Liver (tissue), 9 donors: ENCODE measurements around the gene RASGRF1. TPM values are rescaled to one million over a fixed set of nuclear protein-coding genes. Genes with fewer than 3 reads are reported as not detected.

Experiments used
- DNase-seq: peaks from one replicate; pipeline ENCODE4 v3.0.0-alpha.2; 2017; ENCODE audit warnings: low spot score
- H3K27ac ChIP-seq, 2 donors: one replicate each; pipeline ENCODE4 v1.7.0; 2013; ENCODE audit warnings: inconsistent platforms in 2 of 2, low read length in 2 of 2, control low read depth in 1 of 2, low read depth in 1 of 2, mild to moderate bottlenecking in 1 of 2
- H3K27me3 ChIP-seq, 4 donors: one replicate each; pipeline versions ENCODE4 v1.6.1 to v1.7.0; 2013; ENCODE audit warnings: low read length in 3 of 4, inconsistent platforms in 1 of 4, mild to moderate bottlenecking in 1 of 4, moderate library complexity in 1 of 4; ENCODE audit not compliant: control insufficient read depth in 4 of 4, insufficient read depth in 4 of 4
- H3K36me3 ChIP-seq, 4 donors: one replicate each; pipeline versions ENCODE4 v1.6.1 to v1.7.0; 2013; ENCODE audit warnings: low read length in 3 of 4, mild to moderate bottlenecking in 3 of 4, low read depth in 1 of 4, moderate library complexity in 1 of 4; ENCODE audit not compliant: control insufficient read depth in 4 of 4, insufficient read depth in 3 of 4
- H3K4me1 ChIP-seq, 4 donors: one replicate each; pipeline versions ENCODE4 v1.6.1 to v1.7.0; 2013; ENCODE audit warnings: low read length in 3 of 4, mild to moderate bottlenecking in 3 of 4, moderate library complexity in 1 of 4; ENCODE audit not compliant: control insufficient read depth in 4 of 4, insufficient read depth in 4 of 4
- H3K4me3 ChIP-seq, 3 donors: one replicate each; pipeline versions ENCODE4 v1.6.1 to v1.7.0; 2013; ENCODE audit warnings: low read length in 3 of 3, control low read depth in 1 of 3, low read depth in 1 of 3, mild to moderate bottlenecking in 1 of 3
- H3K9ac ChIP-seq, 2 donors: one replicate each; pipeline ENCODE4 v1.7.0; 2013; ENCODE audit warnings: low read length in 2 of 2, mild to moderate bottlenecking in 2 of 2, moderate library complexity in 2 of 2, control low read depth in 1 of 2, low read depth in 1 of 2
- H3K9me3 ChIP-seq, 4 donors: one replicate each; pipeline versions ENCODE4 v1.6.1 to v1.7.0; 2013; ENCODE audit warnings: low read length in 3 of 4; ENCODE audit not compliant: control insufficient read depth in 4 of 4
- CTCF ChIP-seq: fragments of 150-350 bp; IDR thresholded peaks from 2 replicates; pipeline ENCODE4 v1.5.1; 2017; ENCODE audit warnings: improper control_type of control experiment, low read depth, low read length; ENCODE audit not compliant: missing input control
- EGR1 ChIP-seq, 2 donors: IDR thresholded peaks; 2 replicates each; pipeline ENCODE4 v1.6.1; 2016 to 2018; ENCODE audit warnings: antibody characterized with exemption in 2 of 2, low read depth in 2 of 2
- FOXA1 ChIP-seq: IDR thresholded peaks from 2 replicates; pipeline ENCODE4 v1.6.1; 2016; ENCODE audit warnings: antibody characterized with exemption
- FOXA2 ChIP-seq: IDR thresholded peaks from 2 replicates; pipeline ENCODE4 v1.6.1; 2016; ENCODE audit warnings: antibody characterized with exemption
- GABPA ChIP-seq, 2 donors: IDR thresholded peaks in 1 of 2; conservative IDR thresholded peaks in 1 of 2; 2 replicates each; pipeline ENCODE4 v1.6.1; 2016; ENCODE audit warnings: antibody characterized with exemption in 2 of 2, mild to moderate bottlenecking in 1 of 2, moderate library complexity in 1 of 2
- HNF4G ChIP-seq: IDR thresholded peaks from 2 replicates; pipeline ENCODE4 v1.6.1; 2016; ENCODE audit warnings: antibody characterized with exemption
- JUND ChIP-seq, 2 donors: IDR thresholded peaks; 2 replicates each; pipeline ENCODE4 v1.6.1; 2016; ENCODE audit warnings: antibody characterized with exemption in 2 of 2
- RAD21 ChIP-seq, 2 donors: IDR thresholded peaks; 2 replicates each; pipeline ENCODE4 v1.6.1; 2016; ENCODE audit warnings: antibody characterized with exemption in 2 of 2, mild to moderate bottlenecking in 2 of 2
- REST ChIP-seq: IDR thresholded peaks from 2 replicates; pipeline ENCODE4 v1.6.1; 2016; ENCODE audit warnings: antibody characterized with exemption, mild to moderate bottlenecking
- RXRA ChIP-seq, 2 donors: IDR thresholded peaks; 2 replicates each; pipeline ENCODE4 v1.6.1; 2017 to 2018; ENCODE audit warnings: antibody characterized with exemption in 2 of 2, mild to moderate bottlenecking in 1 of 2
- SP1 ChIP-seq: IDR thresholded peaks from 2 replicates; pipeline ENCODE4 v1.6.1; 2018; ENCODE audit warnings: antibody characterized with exemption, mild to moderate bottlenecking
- TAF1 ChIP-seq: conservative IDR thresholded peaks from 2 replicates; pipeline ENCODE4 v1.6.1; 2016; ENCODE audit warnings: antibody characterized with exemption, mild to moderate bottlenecking
- YY1 ChIP-seq: IDR thresholded peaks from 2 replicates; pipeline ENCODE4 v1.6.1; 2016; ENCODE audit warnings: antibody characterized with exemption, mild to moderate bottlenecking
- WGBS: extraction: QIAGEN DNeasy Blood & Tissue Kit; methylation state at CpG from one replicate; pipeline ENCODE4 v1.1.7; 2013; 5-methylcytosine and 5-hydroxymethylcytosine counted together
- polyA plus RNA-seq, 2 donors: library from polyadenylated mRNA; stranded (reverse) in 1 of 2; unstranded in 1 of 2; fragments of 200-250 nt in 1 of 2; fragments of >200 nt in 1 of 2; fragmentation: Nextera tagmentation in 1 of 2; extraction: Ambion mirVana in 1 of 2; gene quantifications; one replicate each; pipeline versions ENCODE4 v1.2.1 to v1.2.3, GENCODE V29; 2013 to 2015
- total RNA-seq, 2 donors: library from RNA; depleted of rRNA; stranded (reverse); fragments of >200 nt; gene quantifications; one replicate each; pipeline ENCODE4 v1.2.3, GENCODE V29; 2014
- donor health status: healthy.
- donor health status: healthy.
- donor health status: healthy.
- donor health status: healthy.
- donor health status: healthy.

RASGRF1 gene
- total and polyA plus RNA-seq, 4 donors = 0.28 TPM; not detected in 3

GRCh38 chr15:78915341-78916087, 175.1 kb downstream of the RASGRF1 start:
- peaks cover 3 to 22% (median 10%) of the 10 kb centered on the region in 4 donors for H3K36me3 ChIP-seq
- H3K27ac ChIP-seq = no peak overlapping the region
- H3K9ac ChIP-seq = no peak overlapping the region
- no peak overlapping the region for H3K4me3 ChIP-seq
- peaks cover 0 to 14% (median 10%) of the 10 kb centered on the region in 4 donors for H3K4me1 ChIP-seq
- H3K9me3 ChIP-seq = no peaks in the 10 kb centered on the region
- 93% methylated on average over 12 of the region's 12 CpGs for WGBS
- no peak for DNase-seq
- H3K27me3 ChIP-seq = no peaks in the 10 kb centered on the region
- TF ChIP-seq TAF1 (no peak), HNF4G (no peak), SP1 (no peak), FOXA1 (no peak), RXRA (IDR thresholded peaks at IDR 0.05) (no peak), RAD21 (IDR thresholded peaks at IDR 0.05) (no peak), YY1 (no peak), REST (no peak)

- peaks cover 3 to 19% (median 9%) of the 10 kb centered on the region in 4 donors for H3K36me3 ChIP-seq
- no peaks in the 10 kb centered on the region for H3K9me3 ChIP-seq
- no peak for DNase-seq
- no peak for TF ChIP-seq GABPA (IDR thresholded peaks at IDR 0.05 in 1 of 2, conservative IDR thresholded peaks at IDR 0.05 in 1 of 2)
- TF ChIP-seq CTCF = peak; percentile 33
- no peak for TF ChIP-seq SP1
- no peak for TF ChIP-seq EGR1 (IDR thresholded peaks at IDR 0.05; ENCODE audit: low read depth in 2 of 2)
- TF ChIP-seq RXRA (IDR thresholded peaks at IDR 0.05) = no peak
- TF ChIP-seq JUND (IDR thresholded peaks at IDR 0.05) = no peak
- no peak for TF ChIP-seq HNF4G
- TF ChIP-seq FOXA2 = no peak
- TF ChIP-seq RAD21 (IDR thresholded peaks at IDR 0.05) = peak; percentile 51 to 61
- peaks cover under 1 to 14% (median 10%) of the 10 kb centered on the region in 4 donors for H3K4me1 ChIP-seq
- no peak overlapping the region for H3K9ac ChIP-seq
- no peak overlapping the region for H3K4me3 ChIP-seq
- H3K27ac ChIP-seq = no peak overlapping the region
- WGBS = 74% methylated on average over 13 of the region's 13 CpGs
- no peaks in the 10 kb centered on the region for H3K27me3 ChIP-seq
Measured at GRCh38 chr15:78914027-78914764, 176.4 kb downstream of the RASGRF1 start.
